Thoracic aorta (tissue), 2 donors: ENCODE data around the gene OSER1. TPM values are rescaled to one million over a fixed set of nuclear protein-coding genes. Genes with fewer than 3 reads are reported as not detected.
A peak's percentile ranks its signal among the peaks of the same experiment; 100 is the strongest.

Source experiments
- ATAC-seq: fragments of 150-250 bp; one replicate; pipeline ENCODE4 v1.8.0; 2017; ENCODE audit warnings: low read depth; ENCODE audit not compliant: insufficient number of reproducible peaks, low FRiP score
- DNase-seq: peaks from one replicate; pipeline ENCODE4 v3.0.0-alpha.2; 2020; ENCODE audit warnings: low spot score
- H3K27ac ChIP-seq, 2 donors: fragments of 200-600 bp; sonication (generic); 1 replicate in 1 of 2; 2 replicates in 1 of 2; pipeline ENCODE4 v1.5.1; 2016; ENCODE audit warnings: mild to moderate bottlenecking in 2 of 2, moderate library complexity in 2 of 2
- H3K27me3 ChIP-seq: fragments of 200-600 bp; sonication (generic); replicated peaks from 2 replicates; pipeline ENCODE4 v1.6.0; 2016; ENCODE audit warnings: mild to moderate bottlenecking; ENCODE audit not compliant: insufficient read depth
- H3K36me3 ChIP-seq: fragments of 200-600 bp; sonication (generic); one replicate; pipeline ENCODE4 v1.5.1; 2016
- H3K4me1 ChIP-seq, 2 donors: fragments of 200-600 bp; sonication (generic); 1 replicate in 1 of 2; 2 replicates in 1 of 2; pipeline versions ENCODE4 v1.5.1 to v1.6.0; 2016; ENCODE audit warnings: low read depth in 2 of 2, mild to moderate bottlenecking in 1 of 2; ENCODE audit not compliant: control insufficient read depth in 1 of 2
- H3K4me3 ChIP-seq: fragments of 200-600 bp; sonication (generic); 2 replicates; pipeline ENCODE4 v1.5.1; 2016; ENCODE audit warnings: mild to moderate bottlenecking
- H3K9me3 ChIP-seq: fragments of 200-600 bp; sonication (generic); 2 replicates; pipeline ENCODE4 v1.5.1; 2016
- total RNA-seq, 2 donors: library from RNA; depleted of rRNA; stranded (reverse); fragments of >200 nt; gene quantifications; one replicate each; pipeline versions ENCODE4 v1.1.0 to v1.2.3, GENCODE V29; 2016
- TF ChIP-seq, protein P1 (sequence below): fragments of 200-600 bp; sonication (generic); IDR thresholded peaks from one replicate; pipeline ENCODE4 v1.5.1; 2019; ENCODE audit warnings: antibody characterized with exemption

OSER1 gene
- total RNA-seq, 2 donors from 2014 or later, result 33.6 to 34.4 TPM

DNA sequence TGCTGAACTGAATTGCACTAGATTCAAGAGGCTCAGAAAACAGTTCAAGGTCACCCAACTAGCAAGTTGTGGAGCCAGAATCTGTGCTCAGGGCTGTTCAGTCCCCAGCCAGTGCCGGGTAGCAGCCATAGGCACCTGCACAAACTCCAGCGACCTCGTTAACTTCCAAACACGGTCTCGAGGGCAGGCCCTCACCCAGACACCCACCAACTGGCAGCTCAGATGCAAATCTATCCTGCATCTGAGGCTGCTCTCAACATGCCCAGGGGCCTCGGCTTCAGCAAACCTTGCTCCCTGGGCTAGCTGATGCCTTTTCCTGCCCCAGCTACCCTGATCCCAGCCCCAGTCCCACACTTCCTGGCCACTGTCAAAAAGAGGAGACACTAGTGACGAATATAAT, 27.3 kb downstream of the OSER1 start:
- DNase-seq (no peak), ATAC-seq (no peak)
- Histone ChIP-seq H3K27me3 (no peaks in the 10 kb centered on the region), H3K4me3 (peak overlapping the region; percentile 91), H3K36me3 (no peaks in the 10 kb centered on the region), H3K9me3 (no peaks in the 10 kb centered on the region), H3K27ac (peak overlapping the region; percentile 96 to 98), H3K4me1 (peaks cover 9 to 48% of the 10 kb centered on the region in 2 donors)
- TF ChIP-seq, protein P1, sequence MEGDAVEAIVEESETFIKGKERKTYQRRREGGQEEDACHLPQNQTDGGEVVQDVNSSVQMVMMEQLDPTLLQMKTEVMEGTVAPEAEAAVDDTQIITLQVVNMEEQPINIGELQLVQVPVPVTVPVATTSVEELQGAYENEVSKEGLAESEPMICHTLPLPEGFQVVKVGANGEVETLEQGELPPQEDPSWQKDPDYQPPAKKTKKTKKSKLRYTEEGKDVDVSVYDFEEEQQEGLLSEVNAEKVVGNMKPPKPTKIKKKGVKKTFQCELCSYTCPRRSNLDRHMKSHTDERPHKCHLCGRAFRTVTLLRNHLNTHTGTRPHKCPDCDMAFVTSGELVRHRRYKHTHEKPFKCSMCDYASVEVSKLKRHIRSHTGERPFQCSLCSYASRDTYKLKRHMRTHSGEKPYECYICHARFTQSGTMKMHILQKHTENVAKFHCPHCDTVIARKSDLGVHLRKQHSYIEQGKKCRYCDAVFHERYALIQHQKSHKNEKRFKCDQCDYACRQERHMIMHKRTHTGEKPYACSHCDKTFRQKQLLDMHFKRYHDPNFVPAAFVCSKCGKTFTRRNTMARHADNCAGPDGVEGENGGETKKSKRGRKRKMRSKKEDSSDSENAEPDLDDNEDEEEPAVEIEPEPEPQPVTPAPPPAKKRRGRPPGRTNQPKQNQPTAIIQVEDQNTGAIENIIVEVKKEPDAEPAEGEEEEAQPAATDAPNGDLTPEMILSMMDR, result no peak

DNA sequence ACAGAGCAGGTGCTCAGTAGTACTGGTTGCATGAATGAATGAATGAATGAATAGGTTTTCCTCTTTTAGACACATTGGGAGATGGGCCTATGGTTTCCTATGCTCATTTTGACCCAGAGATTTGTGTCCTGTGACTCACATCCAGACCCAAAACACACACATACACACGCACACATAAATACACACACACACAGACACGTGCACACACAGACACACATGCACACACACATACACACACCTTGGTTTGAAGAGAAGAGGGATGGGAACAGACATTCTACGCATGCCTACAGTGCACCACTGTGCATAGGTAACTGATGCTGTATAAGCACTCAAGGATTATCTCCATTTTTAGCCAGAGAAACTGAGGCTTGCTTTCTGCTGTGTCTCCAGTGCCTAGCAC, 27.7 kb downstream of the OSER1 start:
- no peaks in the 10 kb centered on the region for H3K9me3 ChIP-seq
- DNase-seq (no peak), ATAC-seq (no peak)
- peaks cover 7 to 48% of the 10 kb centered on the region in 2 donors for H3K4me1 ChIP-seq
- TF ChIP-seq, protein P1, result no peak
- no peaks in the 10 kb centered on the region for H3K27me3 ChIP-seq
- no peaks in the 10 kb centered on the region for H3K36me3 ChIP-seq
- peak overlapping the region; percentile 91 for H3K4me3 ChIP-seq
- peak overlapping the region; percentile 96 to 98 for H3K27ac ChIP-seq

DNA sequence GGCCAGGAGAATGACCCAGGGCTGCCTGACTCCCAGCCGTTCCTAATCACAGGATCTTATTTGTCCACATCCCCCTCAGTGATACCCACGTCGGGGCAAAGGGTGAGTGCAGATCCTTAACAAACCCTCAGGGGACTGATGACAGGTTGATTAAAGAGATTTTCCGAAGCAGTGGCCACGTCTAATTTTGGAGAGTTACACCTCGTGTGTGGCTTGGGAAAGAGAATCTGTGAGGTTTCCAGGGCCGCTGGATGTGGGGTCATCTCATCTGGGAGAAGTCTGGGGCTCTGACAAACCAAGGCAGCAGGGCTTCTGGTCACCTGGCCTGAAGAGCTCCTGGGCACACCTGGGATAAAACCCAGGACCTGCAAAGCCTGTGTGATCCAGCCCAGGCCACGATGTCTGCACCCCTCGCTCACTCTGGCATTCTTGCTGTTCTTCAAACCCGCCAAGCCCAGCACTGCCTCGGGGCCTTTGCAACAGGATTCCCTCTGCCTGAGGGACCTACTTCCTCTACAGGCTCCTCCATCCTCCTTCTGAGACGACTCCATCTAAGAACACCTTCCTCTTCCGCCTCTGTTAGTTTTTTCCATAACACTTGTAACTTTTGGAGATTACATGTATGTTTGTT, 28.3 kb downstream of the OSER1 start:
- H3K4me3 ChIP-seq, result peak overlapping the region; percentile 91
- no peaks in the 10 kb centered on the region for H3K27me3 ChIP-seq
- TF ChIP-seq, protein P1, result no peak
- ATAC-seq, result no peak
- H3K4me1 ChIP-seq, result peaks cover 7 to 49% of the 10 kb centered on the region in 2 donors
- H3K9me3 ChIP-seq, result no peaks in the 10 kb centered on the region
- H3K27ac ChIP-seq, result peak overlapping the region; percentile 96 to 98
- H3K36me3 ChIP-seq, result no peaks in the 10 kb centered on the region
- no peak for DNase-seq

DNA sequence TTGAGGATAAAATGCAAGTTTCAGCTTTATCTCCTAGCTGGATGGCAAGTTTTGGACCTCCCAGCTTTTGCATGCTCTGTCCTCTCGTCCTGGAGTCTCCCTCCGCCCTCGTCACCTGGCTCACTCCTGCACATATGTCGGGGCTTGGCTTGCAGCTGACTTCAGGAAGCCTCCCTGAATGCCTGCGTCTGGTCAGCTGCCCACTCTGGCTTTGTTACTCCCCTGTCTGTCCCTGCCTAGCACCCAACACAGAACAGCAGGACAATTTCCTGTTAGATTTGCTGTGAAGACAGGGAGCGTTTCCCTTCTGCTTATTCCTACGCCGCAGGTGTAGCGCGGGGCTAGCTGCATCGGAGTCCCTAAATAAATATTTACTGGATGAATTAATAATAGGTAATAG, 29.0 kb downstream of the OSER1 start:
- Histone ChIP-seq H3K36me3 (no peaks in the 10 kb centered on the region), H3K4me1 (peaks cover 10 to 56% of the 10 kb centered on the region in 2 donors), H3K9me3 (no peaks in the 10 kb centered on the region), H3K27me3 (no peaks in the 10 kb centered on the region), H3K27ac (peak overlapping the region; percentile 96 to 98), H3K4me3 (peak overlapping the region; percentile 91)
- ATAC-seq (no peak), DNase-seq (no peak)
- TF ChIP-seq, protein P1, result no peak

DNA sequence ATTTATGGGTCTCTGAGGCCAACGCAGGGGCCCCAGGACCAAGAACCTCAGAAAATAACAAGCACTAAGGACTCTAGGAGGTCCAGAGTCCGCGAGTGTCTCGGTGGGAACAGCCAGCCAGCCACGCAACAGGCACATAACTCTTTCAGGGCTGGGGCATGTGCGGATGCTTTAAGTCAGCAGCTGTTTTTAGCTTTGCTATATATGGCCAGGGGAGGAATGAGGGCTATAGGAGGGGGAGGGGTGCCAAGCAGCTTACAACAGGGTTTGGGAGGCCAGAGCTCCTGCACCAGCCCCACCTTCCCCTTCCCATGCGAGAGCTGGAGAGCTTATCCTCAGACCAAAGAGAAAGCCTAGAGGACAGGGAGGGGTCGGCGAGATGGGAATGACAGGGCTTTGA, 29.8 kb downstream of the OSER1 start:
- H3K9me3 ChIP-seq, result no peaks in the 10 kb centered on the region
- peak; percentile 43 for DNase-seq
- H3K27ac ChIP-seq, result peak overlapping the region; percentile 96 to 98
- H3K4me3 ChIP-seq, result peak overlapping the region; percentile 91
- TF ChIP-seq, protein P1, result no peak
- ATAC-seq, result peak; percentile 75
- H3K4me1 ChIP-seq, result peaks cover 12 to 64% of the 10 kb centered on the region in 2 donors
- no peaks in the 10 kb centered on the region for H3K36me3 ChIP-seq
- H3K27me3 ChIP-seq, result no peaks in the 10 kb centered on the region
